Daoy (cell line): ENCODE data around the gene PIGM. TPM values are rescaled to one million over a fixed set of nuclear protein-coding genes. Genes with fewer than 3 reads are reported as not detected.
A peak's percentile ranks its signal among the peaks of the same experiment; 100 is the strongest.
"Not testable (repeated sequence)": the region's sequence is repeated elsewhere in the genome, so short reads cannot be mapped to it uniquely, and the experiment has no call there.

Experiments used
- DNase-seq: peaks from one replicate; pipeline ENCODE4 v3.0.0-alpha.2; 2015; ENCODE audit warnings: low read depth
- total RNA-seq: library from RNA; depleted of rRNA; stranded (reverse); fragments of >200 nt; shearing (Covaris generic); gene quantifications from 2 replicates; pipeline ENCODE4 v1.2.3, GENCODE V29; 2014

PIGM gene
- total RNA-seq, 1 experiment from 2014 or later, result 5.3 TPM

- DNase-seq, result no peak
These were observed 29.8 kb upstream of the PIGM start for GRCh38 chr1:160061369-160062229.

DNA sequence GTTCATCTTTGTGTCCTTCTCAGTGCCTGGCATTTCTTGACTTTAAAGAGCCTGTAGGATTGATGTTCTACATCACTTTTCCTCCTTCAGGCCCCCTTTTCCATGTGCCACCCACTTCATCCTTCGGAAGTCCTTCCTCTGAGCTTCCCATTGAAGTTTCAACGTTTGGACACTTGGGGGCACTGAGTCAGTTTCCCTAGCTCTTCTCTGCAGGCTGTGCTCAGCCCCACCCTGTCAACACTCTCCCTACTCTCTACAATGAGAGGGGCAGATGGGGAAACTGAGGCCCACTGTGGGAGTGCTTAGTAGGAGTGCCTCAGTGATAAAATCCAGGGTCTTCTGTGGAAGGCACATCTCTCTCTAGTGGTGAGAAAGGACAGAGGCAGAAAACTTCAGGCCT, 26.3 kb upstream of the PIGM start:
- DNase-seq, result no peak

DNA sequence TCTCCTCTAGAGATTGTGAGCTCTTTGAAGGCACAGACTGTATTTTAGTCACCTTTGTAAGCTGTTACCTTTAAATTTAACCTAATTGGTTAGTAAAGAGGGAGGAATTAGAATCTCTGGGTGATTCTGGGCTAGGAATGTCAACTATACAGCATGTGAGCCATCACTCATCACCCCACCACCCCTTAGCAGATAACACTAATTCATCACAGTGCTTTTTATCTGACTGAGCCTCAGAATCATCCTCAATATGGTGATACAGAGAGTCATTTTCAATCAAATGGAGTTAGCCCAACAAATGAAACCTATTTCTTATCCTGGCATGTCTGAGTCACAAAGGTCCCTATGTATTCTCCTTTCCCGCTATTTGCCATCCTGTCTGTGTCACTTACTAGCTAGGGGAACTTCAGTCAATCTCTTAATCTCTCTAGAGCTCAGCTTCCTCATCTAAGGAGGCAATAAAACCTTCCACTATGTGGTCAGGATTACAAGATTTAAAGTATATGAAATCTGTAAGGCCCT, 24.9 kb upstream of the PIGM start:
- no peak for DNase-seq

DNA sequence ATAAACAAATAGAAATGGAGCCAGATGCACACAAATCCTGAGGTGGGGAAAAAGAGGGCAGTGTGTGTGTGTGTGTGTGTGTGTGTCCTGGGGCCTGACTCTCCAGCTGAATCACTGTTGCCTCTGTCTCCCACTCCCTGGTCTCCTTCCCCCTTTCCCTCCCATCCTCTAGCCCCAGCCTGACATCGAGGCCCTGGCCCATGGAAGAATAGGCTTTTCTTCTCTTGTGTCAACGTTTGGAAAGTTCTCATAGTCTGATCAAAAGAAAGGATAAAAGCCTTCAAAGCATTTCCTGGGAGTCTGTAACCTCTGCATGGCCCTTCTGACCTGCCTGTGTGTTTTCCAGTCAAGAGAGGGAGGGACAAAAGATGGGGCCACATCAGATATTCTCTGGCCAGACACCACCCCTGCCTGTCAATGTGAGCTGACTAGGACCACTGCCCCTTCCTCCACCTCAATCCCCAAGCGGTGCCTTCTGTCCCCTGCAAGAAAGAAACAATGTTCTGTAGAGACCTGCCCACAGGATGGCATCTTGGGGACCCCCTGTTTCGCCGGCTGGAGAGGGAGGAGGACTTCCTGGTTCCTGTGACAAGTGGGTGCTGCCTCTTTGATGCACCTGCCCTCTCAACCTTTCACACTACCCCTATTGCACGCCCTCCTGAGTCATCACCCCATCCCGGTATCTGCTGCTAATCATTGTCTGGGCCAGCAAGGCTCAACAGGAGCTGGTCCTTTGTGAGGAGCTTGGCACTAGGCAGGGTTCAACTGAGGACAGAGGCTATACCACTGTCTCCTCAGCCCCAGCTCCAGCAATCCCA, 22.0 kb upstream of the PIGM start:
- no peak for DNase-seq

DNA sequence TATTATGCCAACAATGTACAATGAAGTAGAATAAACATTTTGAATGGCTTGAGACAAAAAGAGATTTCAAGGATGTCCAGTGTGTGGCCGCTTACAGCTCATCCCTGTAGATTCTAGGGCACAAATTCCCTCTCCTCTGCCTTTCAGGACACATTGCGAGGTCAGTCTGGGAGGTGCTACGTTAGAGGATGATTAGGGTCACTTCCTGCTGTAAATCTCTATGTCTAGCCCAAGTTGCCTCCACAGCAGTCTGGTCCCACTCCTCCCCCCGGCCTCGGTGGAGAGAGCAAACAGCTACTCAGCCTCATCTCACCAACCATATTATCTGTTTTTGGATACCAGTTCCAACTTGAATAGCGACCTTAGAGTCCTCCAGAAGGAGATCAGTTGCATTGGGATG, 21.1 kb upstream of the PIGM start:
- DNase-seq, result no peak

DNA sequence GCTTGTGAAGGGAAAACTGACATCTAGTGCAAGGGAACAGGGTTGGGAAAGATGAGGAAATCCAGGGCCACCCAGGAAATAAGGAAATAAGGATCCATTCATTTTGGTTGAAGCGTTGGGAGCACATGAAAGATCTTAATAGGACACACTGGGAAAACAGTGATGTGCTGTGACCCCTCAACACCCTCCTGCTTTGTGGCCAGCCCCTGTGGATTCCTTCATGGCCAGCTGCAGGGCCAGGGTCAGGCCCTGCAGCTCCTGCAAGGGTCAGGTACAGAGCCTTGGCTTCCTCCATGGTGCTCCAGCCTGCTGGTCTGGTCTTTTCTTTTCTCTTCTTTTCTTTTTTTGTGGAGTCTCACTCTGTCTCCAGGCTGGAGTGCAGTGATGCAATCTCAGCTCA, 18.8 kb upstream of the PIGM start:
- no peak for DNase-seq

- not testable (repeated sequence) for DNase-seq
These were observed 18.4 kb upstream of the PIGM start for GRCh38 chr1:160050182-160050581.

DNA sequence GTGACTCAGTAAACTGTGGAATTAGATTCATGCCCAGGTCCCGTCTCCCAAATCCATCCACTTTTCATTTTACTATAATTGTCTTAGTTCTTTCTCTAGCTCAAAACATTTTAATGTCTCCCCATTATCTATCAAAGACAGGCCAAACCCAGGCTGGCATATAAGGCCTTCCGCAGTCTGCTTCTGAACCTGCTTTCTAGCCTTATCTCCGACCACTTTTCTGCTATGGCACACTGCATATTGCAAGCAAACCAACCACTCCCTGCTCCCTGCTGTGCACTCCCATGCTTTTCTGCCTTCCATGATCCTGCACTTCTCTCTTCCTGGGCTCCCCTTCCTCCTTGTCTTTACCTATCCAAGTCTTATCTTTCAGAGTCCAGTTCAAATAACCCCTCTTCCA, 17.3 kb upstream of the PIGM start:
- no peak for DNase-seq

GRCh38 chr1:160048335-160048734, 16.5 kb upstream of the PIGM start:
- no peak for DNase-seq

DNA sequence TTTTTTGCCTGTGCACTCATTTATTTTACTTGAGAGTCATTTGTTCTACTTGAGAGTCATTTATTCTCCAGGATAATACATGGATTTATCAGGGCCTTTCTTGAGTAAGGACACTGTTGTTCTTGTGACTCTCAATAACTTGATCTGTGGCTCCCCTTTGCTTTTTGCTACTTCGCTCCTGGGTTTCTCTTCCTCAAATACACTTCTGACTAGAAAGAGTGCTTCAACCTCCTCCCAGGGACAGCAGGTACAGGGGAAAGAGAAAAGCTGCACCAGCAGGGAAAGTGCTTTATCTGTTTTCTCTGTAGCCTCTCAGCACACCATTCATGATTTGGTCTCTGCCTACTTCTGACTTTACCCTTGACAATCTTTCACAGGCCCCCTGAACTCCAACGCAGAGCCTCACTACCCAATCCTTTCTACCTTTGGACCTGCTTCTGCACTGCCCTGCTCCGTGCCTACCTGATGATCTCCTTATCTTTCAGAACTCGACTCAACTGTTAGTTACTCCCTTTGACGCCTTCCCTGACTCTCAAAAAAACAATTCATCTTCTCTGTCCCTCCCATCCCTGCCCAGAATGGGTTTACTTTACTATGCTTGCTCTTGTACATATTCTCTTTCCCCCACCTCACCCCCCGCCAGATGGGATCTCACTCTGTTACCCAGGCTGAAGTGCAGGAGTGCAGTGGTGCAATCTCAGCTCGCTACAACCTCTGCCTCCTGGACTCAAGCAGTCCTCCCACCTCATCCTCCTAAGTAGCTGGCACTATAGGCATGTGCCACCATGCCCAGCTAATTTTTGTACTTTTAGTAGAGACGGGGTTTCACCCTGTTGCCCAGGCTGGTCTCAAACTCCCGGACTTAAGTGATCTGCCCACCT, 15.6 kb upstream of the PIGM start:
- no peak for DNase-seq

GRCh38 chr1:160046494-160047110, 14.8 kb upstream of the PIGM start:
- peak; percentile 43 for DNase-seq

- no peak for DNase-seq
These were observed 13.9 kb upstream of the PIGM start for GRCh38 chr1:160045653-160046052.

DNA sequence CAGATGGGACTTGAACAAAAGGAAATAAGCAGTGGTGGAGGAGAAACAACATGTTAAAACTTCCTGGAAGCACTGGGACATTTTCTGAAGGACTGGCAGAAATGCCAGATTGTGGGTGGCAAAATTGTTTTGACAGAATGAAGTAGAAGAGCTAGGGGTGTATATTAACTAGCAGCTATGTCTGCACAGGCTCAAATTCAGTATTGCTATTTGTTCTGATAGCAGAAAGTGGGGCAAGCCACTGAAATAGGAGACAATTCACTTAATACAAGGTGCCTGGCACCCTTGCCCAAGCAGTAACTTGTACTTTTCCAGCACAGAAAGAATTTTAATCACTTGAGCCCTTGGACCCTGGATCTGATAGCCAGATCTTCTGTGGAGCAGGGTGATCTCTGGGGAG, 11.8 kb upstream of the PIGM start:
- DNase-seq, result no peak

DNA sequence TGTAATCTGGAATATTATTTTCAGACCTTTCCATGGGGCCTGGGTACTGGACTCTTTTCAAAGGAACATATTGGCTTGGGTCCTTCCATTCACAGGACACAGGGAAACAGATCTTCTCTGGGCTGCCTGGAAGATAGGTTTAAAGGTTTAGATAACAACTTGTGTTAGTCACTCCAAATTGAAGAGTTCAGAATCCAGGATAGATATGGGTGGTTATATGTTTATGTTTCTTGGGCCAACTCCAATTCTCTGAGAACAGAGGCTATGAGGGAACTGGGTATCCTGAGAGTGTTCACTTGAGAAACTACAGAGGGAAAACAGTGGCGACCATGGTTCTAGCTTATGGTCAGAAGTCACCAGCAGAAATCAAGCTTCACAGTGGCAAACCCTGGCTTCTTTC, 8.7 kb upstream of the PIGM start:
- DNase-seq, result no peak

- DNase-seq, result peak; percentile 27
These were observed 503 bp upstream of the PIGM start for GRCh38 chr1:160032165-160032820.

DNA sequence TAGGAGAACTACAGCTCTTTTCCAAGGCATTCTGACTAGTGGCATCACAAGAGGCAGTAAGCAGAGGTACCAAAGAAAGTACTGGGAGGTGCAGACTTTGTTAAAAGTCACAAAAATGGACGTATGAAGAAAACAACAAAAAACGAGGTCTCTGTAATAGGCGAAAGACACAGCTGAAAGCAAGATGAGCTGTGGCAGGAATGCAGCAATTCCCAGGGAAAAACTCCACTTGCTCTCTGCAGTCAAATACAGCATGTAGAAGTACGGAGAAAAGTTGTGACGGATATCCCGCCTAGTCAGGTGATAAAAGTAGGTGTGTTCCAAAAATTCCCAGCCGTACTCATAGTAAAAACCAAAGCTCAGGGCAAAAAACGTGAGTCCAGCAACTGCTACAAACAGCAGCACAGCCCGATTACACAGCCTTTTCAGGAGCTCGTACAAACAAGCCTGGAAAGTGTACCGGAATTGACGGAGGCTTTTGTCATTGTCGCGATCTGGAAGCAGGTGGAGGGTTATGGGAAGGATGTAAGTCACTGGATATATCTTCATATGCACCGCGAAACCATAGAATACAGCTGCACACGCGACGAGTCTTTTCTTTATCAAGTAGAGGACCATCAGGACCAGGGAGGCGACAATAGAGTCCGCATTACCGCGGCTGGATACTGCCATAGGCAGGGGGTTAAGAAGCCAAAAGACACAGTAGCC, 979 bp downstream of the PIGM start:
- no peak for DNase-seq

DNA sequence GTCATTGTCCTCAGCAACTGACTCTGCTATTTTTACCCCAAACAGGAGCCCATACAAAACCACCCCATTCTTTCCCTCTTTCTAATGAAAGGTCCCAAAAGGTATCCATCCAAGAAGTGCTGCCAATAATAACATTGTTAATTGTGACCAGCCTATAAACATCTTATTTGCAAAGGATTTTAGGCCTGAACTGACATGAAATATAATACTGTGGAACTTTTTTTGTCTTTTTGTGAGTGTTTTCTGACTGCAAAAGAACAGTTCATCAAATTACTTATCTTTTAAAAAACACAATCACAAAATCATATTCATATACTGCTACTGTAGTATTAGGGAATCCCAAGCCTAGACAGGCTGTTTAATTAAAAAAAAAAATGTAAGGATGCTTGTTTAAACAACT, 3.4 kb downstream of the PIGM start:
- no peak for DNase-seq

GRCh38 chr1:160025314-160025713, 6.5 kb downstream of the PIGM start:
- no peak for DNase-seq

- no peak for DNase-seq
These were observed 7.4 kb downstream of the PIGM start for GRCh38 chr1:160024195-160024905.
